OCI-LY3 (cell line): ENCODE measurements around the gene FKRP.
"Not testable (repeated sequence)": the region's sequence is repeated elsewhere in the genome, so short reads cannot be mapped to it uniquely, and the experiment has no call there.

Source experiments
- H2AFZ ChIP-seq: fragments of 200-600, 300-600 bp; shearing (Covaris generic); 2 replicates; pipeline ENCODE4 v1.6.0; 2014; ENCODE audit warnings: antibody characterized with exemption, low read depth, low read length
- H3K27ac ChIP-seq: fragments of 200-600, 300-600 bp; sonication (generic); 2 replicates; pipeline ENCODE4 v1.5.1; 2014; ENCODE audit warnings: mild to moderate bottlenecking, low read length, moderate library complexity, mixed read lengths
- H3K27me3 ChIP-seq: fragments of 200-600, 300-600 bp; sonication (generic); 2 replicates; pipeline ENCODE4 v1.6.1; 2014; ENCODE audit warnings: low read depth, low read length, mixed read lengths
- H3K36me3 ChIP-seq: fragments of 200-600, 300-600 bp; sonication (generic); replicated peaks from 2 replicates; pipeline ENCODE3; 2014; ENCODE audit warnings: low read depth, low read length, mixed read lengths
- H3K4me1 ChIP-seq: fragments of 300-600, 200-600 bp; sonication (generic); 2 replicates; pipeline ENCODE4 v1.6.1; 2014; ENCODE audit warnings: low read length, mixed read lengths
- H3K4me2 ChIP-seq: fragments of 200-600, 300-600 bp; sonication (generic); 2 replicates; pipeline ENCODE4 v1.6.1; 2014; ENCODE audit warnings: low read length, mixed read lengths
- H3K4me3 ChIP-seq: fragments of 300-600, 200-600 bp; sonication (generic); 2 replicates; pipeline ENCODE4 v1.5.1; 2014; ENCODE audit warnings: antibody characterized with exemption, mild to moderate bottlenecking, low read length, moderate library complexity
- H3K79me2 ChIP-seq: fragments of 300-600, 200-600 bp; shearing (Covaris generic); 2 replicates; pipeline ENCODE4 v1.6.1; 2014; ENCODE audit warnings: mild to moderate bottlenecking, low read length, mixed read lengths
- H3K9ac ChIP-seq: fragments of 300-600, 200-600 bp; shearing (Covaris generic); 2 replicates; pipeline ENCODE4 v1.6.0; 2014; ENCODE audit warnings: mild to moderate bottlenecking, low read length, moderate library complexity
- H3K9me3 ChIP-seq: fragments of 200-600, 300-600 bp; shearing (Covaris generic); 2 replicates; pipeline ENCODE4 v1.6.1; 2014; ENCODE audit warnings: low read length, mixed read lengths; ENCODE audit not compliant: insufficient read depth
- H4K20me1 ChIP-seq: fragments of 200-600, 300-600 bp; sonication (generic); 2 replicates; pipeline ENCODE4 v1.6.1; 2016; ENCODE audit warnings: low read length, mixed read lengths; ENCODE audit not compliant: insufficient read depth
- EZH2phosphoT487 ChIP-seq: fragments of 200-600 bp; shearing (Covaris generic); IDR thresholded peaks from 2 replicates; pipeline ENCODE4 v1.6.1; 2018; ENCODE audit warnings: antibody characterized with exemption, mixed run types, low read depth
- TF ChIP-seq, protein P1 (sequence below): fragments of 200-600, 300-600 bp; sonication (generic); IDR thresholded peaks from 2 replicates; pipeline ENCODE4 v1.5.1; 2014; ENCODE audit warnings: antibody characterized with exemption, low read length, low read depth

FKRP gene

DNA sequence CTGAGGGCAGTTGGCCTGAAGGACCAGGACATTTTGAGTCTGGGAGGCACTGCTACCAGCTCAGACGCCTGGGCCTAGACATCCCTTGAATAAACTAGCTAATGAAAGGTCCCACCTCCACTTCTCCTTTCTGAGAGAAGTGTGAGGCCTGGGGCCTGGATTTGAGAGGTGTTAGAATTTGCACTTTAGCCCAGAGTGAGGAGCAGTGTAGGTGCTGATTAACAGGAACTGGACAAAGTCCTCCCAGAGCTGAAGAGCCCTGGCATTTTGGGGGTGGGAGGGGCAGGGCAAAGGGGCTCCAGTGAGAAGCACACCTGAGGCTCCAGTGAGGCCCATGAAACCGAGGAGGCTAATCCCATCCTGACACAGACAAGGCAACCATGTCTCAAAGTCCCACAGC lies 57.7 kb downstream of the FKRP start:
- no peaks in the 10 kb centered on the region for H4K20me1 ChIP-seq
- H3K4me1 ChIP-seq, result 0 out of 2 replicates have a peak, but pooled peaks cover 4% of the 10 kb centered on the region
- no peak overlapping the region for H3K4me3 ChIP-seq
- H3K4me2 ChIP-seq, result no peak overlapping the region
- no peak overlapping the region for H3K27ac ChIP-seq
- H3K9ac ChIP-seq, result no peak overlapping the region
- no peaks in the 10 kb centered on the region for H3K9me3 ChIP-seq
- H2AFZ ChIP-seq, result peak overlapping the region; percentile 23; the same call in 1 of the 2 replicates
- TF ChIP-seq EZH2phosphoT487, result no peak
- TF ChIP-seq, protein P1, sequence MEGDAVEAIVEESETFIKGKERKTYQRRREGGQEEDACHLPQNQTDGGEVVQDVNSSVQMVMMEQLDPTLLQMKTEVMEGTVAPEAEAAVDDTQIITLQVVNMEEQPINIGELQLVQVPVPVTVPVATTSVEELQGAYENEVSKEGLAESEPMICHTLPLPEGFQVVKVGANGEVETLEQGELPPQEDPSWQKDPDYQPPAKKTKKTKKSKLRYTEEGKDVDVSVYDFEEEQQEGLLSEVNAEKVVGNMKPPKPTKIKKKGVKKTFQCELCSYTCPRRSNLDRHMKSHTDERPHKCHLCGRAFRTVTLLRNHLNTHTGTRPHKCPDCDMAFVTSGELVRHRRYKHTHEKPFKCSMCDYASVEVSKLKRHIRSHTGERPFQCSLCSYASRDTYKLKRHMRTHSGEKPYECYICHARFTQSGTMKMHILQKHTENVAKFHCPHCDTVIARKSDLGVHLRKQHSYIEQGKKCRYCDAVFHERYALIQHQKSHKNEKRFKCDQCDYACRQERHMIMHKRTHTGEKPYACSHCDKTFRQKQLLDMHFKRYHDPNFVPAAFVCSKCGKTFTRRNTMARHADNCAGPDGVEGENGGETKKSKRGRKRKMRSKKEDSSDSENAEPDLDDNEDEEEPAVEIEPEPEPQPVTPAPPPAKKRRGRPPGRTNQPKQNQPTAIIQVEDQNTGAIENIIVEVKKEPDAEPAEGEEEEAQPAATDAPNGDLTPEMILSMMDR, result no peak
- no peaks in the 10 kb centered on the region for H3K79me2 ChIP-seq
- no peaks in the 10 kb centered on the region for H3K36me3 ChIP-seq
- H3K27me3 ChIP-seq, result no peaks in the 10 kb centered on the region

DNA sequence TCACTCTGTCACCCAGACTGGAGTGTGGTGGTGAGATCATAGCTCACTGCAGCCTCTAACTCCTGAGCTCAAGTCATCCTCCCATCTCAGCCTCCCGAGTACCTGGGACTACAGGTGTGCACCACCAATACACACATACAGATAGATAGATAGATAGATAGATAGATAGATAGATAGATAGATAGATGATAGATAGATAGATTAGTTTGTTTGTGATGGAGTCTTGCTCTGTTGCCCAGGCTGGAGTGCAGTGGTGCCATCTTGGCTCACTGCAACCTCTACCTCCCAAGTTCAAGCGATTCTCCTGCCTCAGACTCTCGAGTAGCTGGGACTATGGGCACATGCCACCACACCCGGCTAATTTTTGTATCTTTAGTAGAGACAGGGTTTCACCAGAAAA lies 58.6 kb downstream of the FKRP start:
- H3K4me3 ChIP-seq, H3K4me2 ChIP-seq, H3K27ac ChIP-seq, H3K79me2 ChIP-seq, H3K4me1 ChIP-seq, H3K9me3 ChIP-seq, H3K9ac ChIP-seq, H4K20me1 ChIP-seq, H3K27me3 ChIP-seq, H3K36me3 ChIP-seq, H2AFZ ChIP-seq: not testable (repeated sequence)

DNA sequence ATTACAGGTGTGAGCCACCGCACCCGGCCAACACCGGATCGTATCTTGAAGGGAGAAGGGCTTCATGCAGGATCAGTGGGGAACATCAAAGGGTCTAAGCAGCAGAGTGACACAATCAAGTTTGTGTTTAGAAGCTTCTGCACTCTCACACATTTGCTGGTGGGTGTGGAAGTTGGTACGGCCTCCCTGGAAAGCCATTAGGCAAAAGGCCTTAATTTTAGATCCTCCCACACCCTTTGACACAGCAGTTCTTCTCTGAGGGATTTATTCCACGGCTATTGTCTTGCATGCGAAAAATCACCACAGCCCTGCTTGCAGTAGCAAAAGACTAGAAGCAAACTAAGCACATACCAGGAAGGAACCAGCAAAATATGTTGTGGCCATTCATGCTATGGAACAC lies 60.8 kb downstream of the FKRP start:
- no peaks in the 10 kb centered on the region for H4K20me1 ChIP-seq
- TF ChIP-seq EZH2phosphoT487, result no peak
- TF ChIP-seq, protein P1, result no peak
- H3K36me3 ChIP-seq, result no peaks in the 10 kb centered on the region
- no peak overlapping the region for H3K27ac ChIP-seq
- no peaks in the 10 kb centered on the region for H3K79me2 ChIP-seq
- no peak overlapping the region for H3K9ac ChIP-seq
- no peaks in the 10 kb centered on the region for H3K9me3 ChIP-seq
- H3K4me1 ChIP-seq, result 0 out of 2 replicates have a peak, but pooled peaks cover 4% of the 10 kb centered on the region
- no peak overlapping the region for H2AFZ ChIP-seq
- H3K27me3 ChIP-seq, result no peaks in the 10 kb centered on the region
- no peak overlapping the region for H3K4me2 ChIP-seq
- no peak overlapping the region for H3K4me3 ChIP-seq
